Activated T-cell treated with anti-CD3 and anti-CD28 coated beads, Interleukin-2, amount 50 U/mL, for 72 hours (primary cell): Measurements from ENCODE around the gene BAIAP2L1. TPM values are rescaled to one million over a fixed set of nuclear protein-coding genes. Genes with fewer than 3 reads are reported as not detected.

Experiments
- ATAC-seq, 2 donors: fragments of 150-1000 bp; cut with Tn5 transposase; replicated peaks in 1 of 2; 2 replicates each; pipeline ENCODE4 v1.10.0; 2021; ENCODE audit warnings: moderate library complexity in 2 of 2, mild to moderate bottlenecking in 1 of 2
- DNase-seq, 2 donors: peaks; one replicate each; pipeline ENCODE4 v3.0.0; 2021 to 2022; ENCODE audit warnings: mixed read lengths in 1 of 2
- H3K27ac Mint-ChIP-seq: one replicate; pipeline ENCODE4 v1.8.0; 2022; ENCODE audit warnings: mild to moderate bottlenecking, moderate library complexity, mixed read lengths
- H3K27me3 Mint-ChIP-seq: one replicate; pipeline ENCODE4 v1.8.0; 2022; ENCODE audit warnings: low read depth, mixed read lengths
- H3K36me3 Mint-ChIP-seq, 2 donors: one replicate each; pipeline ENCODE4 v1.8.0; 2022; ENCODE audit warnings: mixed read lengths in 2 of 2, mild to moderate bottlenecking in 1 of 2; ENCODE audit not compliant: insufficient read depth in 2 of 2
- H3K4me1 Mint-ChIP-seq: one replicate; pipeline ENCODE4 v1.8.0; 2022; ENCODE audit warnings: low read depth, mixed read lengths
- H3K4me3 Mint-ChIP-seq, 2 donors: one replicate each; pipeline ENCODE4 v1.8.0; 2022; ENCODE audit warnings: mild to moderate bottlenecking in 2 of 2, mixed read lengths in 2 of 2, moderate library complexity in 2 of 2
- H3K9me3 Mint-ChIP-seq, 2 donors: one replicate each; pipeline ENCODE4 v1.8.0; 2022; ENCODE audit warnings: mixed read lengths in 2 of 2
- total RNA-seq, 2 donors: library from RNA; stranded (reverse); gene quantifications; one replicate each; pipeline ENCODE4 v1.2.3, GENCODE V29; 2022

Gene BAIAP2L1
- total RNA-seq, 2 donors from 2014 or later, result 5.1 to 9.6 TPM

GRCh38 chr7:98286701-98287485 is 114.0 kb downstream of the BAIAP2L1 start:
- Mint-ChIP-seq H3K27me3 (no peaks in the 10 kb centered on the region), H3K4me1 (peaks cover 25% of the 10 kb centered on the region), H3K9me3 (no peaks in the 10 kb centered on the region), H3K36me3 (peaks cover 0 to 8% of the 10 kb centered on the region in 2 donors), H3K27ac (no peak overlapping the region), H3K4me3 (no peak overlapping the region)
- DNase-seq (no peak), ATAC-seq (no peak)

- Mint-ChIP-seq H3K36me3 (peaks cover 0 to 8% of the 10 kb centered on the region in 2 donors), H3K9me3 (no peaks in the 10 kb centered on the region), H3K27ac (no peak overlapping the region), H3K4me1 (peaks cover 25% of the 10 kb centered on the region), H3K27me3 (no peaks in the 10 kb centered on the region), H3K4me3 (no peak overlapping the region)
- ATAC-seq (no peak), DNase-seq (no peak)
These were observed 114.8 kb downstream of the BAIAP2L1 start for GRCh38 chr7:98286093-98286539.

- Mint-ChIP-seq H3K4me1 (peaks cover 25% of the 10 kb centered on the region), H3K36me3 (peaks cover 0 to 8% of the 10 kb centered on the region in 2 donors), H3K27ac (no peak overlapping the region), H3K9me3 (no peaks in the 10 kb centered on the region), H3K4me3 (no peak overlapping the region), H3K27me3 (no peaks in the 10 kb centered on the region)
- DNase-seq (no peak), ATAC-seq (no peak)
These were observed 115.5 kb downstream of the BAIAP2L1 start for GRCh38 chr7:98285157-98286092.

GRCh38 chr7:98284335-98285036 is 116.4 kb downstream of the BAIAP2L1 start:
- H3K27me3 Mint-ChIP-seq, result no peaks in the 10 kb centered on the region
- DNase-seq (no peak), ATAC-seq (no peak)
- peak overlapping the region; percentile 52 to 54 for H3K4me3 Mint-ChIP-seq
- H3K27ac Mint-ChIP-seq, result no peak overlapping the region
- H3K9me3 Mint-ChIP-seq, result no peaks in the 10 kb centered on the region
- H3K36me3 Mint-ChIP-seq, result peaks cover 0 to 8% of the 10 kb centered on the region in 2 donors
- peaks cover 25% of the 10 kb centered on the region for H3K4me1 Mint-ChIP-seq

GRCh38 chr7:98283887-98284222 is 117.0 kb downstream of the BAIAP2L1 start:
- H3K36me3 Mint-ChIP-seq, result peaks cover 0 to 8% of the 10 kb centered on the region in 2 donors
- no peak for DNase-seq
- H3K27ac Mint-ChIP-seq, result no peak overlapping the region
- peaks cover 25% of the 10 kb centered on the region for H3K4me1 Mint-ChIP-seq
- no peak for ATAC-seq
- H3K27me3 Mint-ChIP-seq, result no peaks in the 10 kb centered on the region
- no peaks in the 10 kb centered on the region for H3K9me3 Mint-ChIP-seq
- H3K4me3 Mint-ChIP-seq, result peak overlapping the region; percentile 7 to 52

GRCh38 chr7:98283127-98283886 is 117.6 kb downstream of the BAIAP2L1 start:
- Mint-ChIP-seq H3K27me3 (no peaks in the 10 kb centered on the region), H3K27ac (peak overlapping the region; percentile 64), H3K4me3 (peak overlapping the region; percentile 78 to 88), H3K36me3 (peaks cover 0 to 6% of the 10 kb centered on the region in 2 donors), H3K4me1 (peaks cover 25% of the 10 kb centered on the region), H3K9me3 (no peaks in the 10 kb centered on the region)
- DNase-seq (no peak), ATAC-seq (no peak)

- Mint-ChIP-seq H3K4me3 (peak overlapping the region; percentile 78 to 88), H3K36me3 (peaks cover 0 to 6% of the 10 kb centered on the region in 2 donors), H3K27ac (peak overlapping the region; percentile 64), H3K9me3 (no peaks in the 10 kb centered on the region), H3K4me1 (peaks cover 25% of the 10 kb centered on the region), H3K27me3 (no peaks in the 10 kb centered on the region)
- DNase-seq (no peak), ATAC-seq (no peak)
These were observed 118.2 kb downstream of the BAIAP2L1 start for GRCh38 chr7:98282703-98283102.

GRCh38 chr7:98281757-98282606 is 118.9 kb downstream of the BAIAP2L1 start:
- peak; percentile 44 to 45 for DNase-seq
- Mint-ChIP-seq H3K36me3 (peaks cover 0 to 6% of the 10 kb centered on the region in 2 donors), H3K4me3 (peak overlapping the region; percentile 78 to 88), H3K27me3 (no peaks in the 10 kb centered on the region), H3K27ac (peak overlapping the region; percentile 64), H3K4me1 (peaks cover 25% of the 10 kb centered on the region), H3K9me3 (no peaks in the 10 kb centered on the region)
- peak; percentile 49 to 54 for ATAC-seq

- DNase-seq (peak; percentile 86 to 87), ATAC-seq (peak; percentile 85 to 87)
- Mint-ChIP-seq H3K4me1 (peaks cover 25% of the 10 kb centered on the region), H3K9me3 (no peaks in the 10 kb centered on the region), H3K27ac (peak within 1 kb of the TSS; percentile 65), H3K36me3 (peaks cover 0 to 6% of the 10 kb centered on the region in 2 donors), H3K27me3 (no peaks in the 10 kb centered on the region), H3K4me3 (peak within 1 kb of the TSS; percentile 87 to 88)
These were observed 119.8 kb downstream of the BAIAP2L1 start, which contains the start of gene BRI3 for GRCh38 chr7:98280791-98281756. TSS of gene BRI3 (plus strand) at chr7:98281686. CDS start at chr7:98281796, 110 bp downstream.

GRCh38 chr7:98280296-98280695 is 120.6 kb downstream of the BAIAP2L1 start:
- peak overlapping the region; percentile 81 to 87 for H3K4me3 Mint-ChIP-seq
- no peaks in the 10 kb centered on the region for H3K27me3 Mint-ChIP-seq
- H3K27ac Mint-ChIP-seq, result no peak overlapping the region
- H3K9me3 Mint-ChIP-seq, result no peaks in the 10 kb centered on the region
- DNase-seq (no peak), ATAC-seq (no peak)
- H3K36me3 Mint-ChIP-seq, result peaks cover 0 to 6% of the 10 kb centered on the region in 2 donors
- H3K4me1 Mint-ChIP-seq, result peaks cover 25% of the 10 kb centered on the region

- ATAC-seq (no peak), DNase-seq (no peak)
- Mint-ChIP-seq H3K27me3 (no peaks in the 10 kb centered on the region), H3K36me3 (peaks cover 0 to 4% of the 10 kb centered on the region in 2 donors), H3K4me1 (peaks cover 13% of the 10 kb centered on the region), H3K9me3 (no peaks in the 10 kb centered on the region), H3K27ac (no peak overlapping the region), H3K4me3 (no peak overlapping the region)
These were observed 122.0 kb downstream of the BAIAP2L1 start for GRCh38 chr7:98278936-98279335.
